Brain microvascular endothelial cell (primary cell): ENCODE results near the gene OR52W1.

Source experiments
- DNase-seq: peaks from one replicate; pipeline ENCODE4 v3.0.0-alpha.2; 2020
- H3K27ac ChIP-seq: fragments of 250-450 bp; sonication (Bioruptor Pico); 2 replicates; pipeline ENCODE4 v1.5.1; 2020; ENCODE audit warnings: mild to moderate bottlenecking, moderate library complexity
- H3K27me3 ChIP-seq: fragments of 250-450 bp; sonication (Bioruptor Pico); replicated peaks from 2 replicates; pipeline ENCODE4 v1.5.1; 2020; ENCODE audit warnings: mild to moderate bottlenecking
- H3K36me3 ChIP-seq: fragments of 250-450 bp; sonication (Bioruptor Pico); replicated peaks from 2 replicates; pipeline ENCODE4 v1.5.1; 2020; ENCODE audit warnings: mild to moderate bottlenecking
- H3K4me3 ChIP-seq: 2 replicates; pipeline ENCODE4 v1.5.1; 2011; ENCODE audit warnings: low read depth, mild to moderate bottlenecking, control low read depth, low read length, moderate library complexity
- in situ Hi-C: cut with HindIII; loops from 2 replicates; pipeline ENCODE4 v1.10.0; 2017; ENCODE audit warnings: low sequenced_read_pairs, low pct_ligation_motif_present
- TF ChIP-seq, protein P1 (sequence below): IDR thresholded peaks from 2 replicates; pipeline ENCODE4 v1.5.1; 2011; ENCODE audit warnings: low read depth, mild to moderate bottlenecking, moderate library complexity, low read length, control low read depth, inconsistent platforms; ENCODE audit errors: missing control alignments

Gene OR52W1

DNA sequence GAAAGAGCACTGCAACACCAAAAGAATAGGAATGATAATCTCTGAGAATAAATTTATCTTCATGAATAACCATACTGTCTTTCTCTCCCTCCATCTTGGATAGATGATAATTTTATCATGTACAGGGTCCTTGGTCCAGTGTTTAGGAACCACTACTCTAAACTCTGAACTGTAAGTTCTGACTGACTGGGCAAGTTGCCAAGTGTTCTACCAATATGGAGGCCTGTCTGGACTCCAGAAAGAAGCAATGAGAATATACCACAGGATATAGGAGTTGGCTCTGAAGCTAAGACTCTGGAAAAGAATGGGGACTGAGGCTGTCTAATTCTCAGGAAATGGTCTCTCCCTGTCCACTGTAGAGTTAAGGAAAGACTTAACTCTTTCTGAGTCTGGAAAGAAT, 33.9 kb downstream of the OR52W1 start:
- Histone ChIP-seq H3K36me3 (no peaks in the 10 kb centered on the region), H3K27me3 (no peaks in the 10 kb centered on the region), H3K27ac (no peak overlapping the region), H3K4me3 (no peak overlapping the region)
- in situ Hi-C loops = no loop called here
- TF ChIP-seq, protein P1, sequence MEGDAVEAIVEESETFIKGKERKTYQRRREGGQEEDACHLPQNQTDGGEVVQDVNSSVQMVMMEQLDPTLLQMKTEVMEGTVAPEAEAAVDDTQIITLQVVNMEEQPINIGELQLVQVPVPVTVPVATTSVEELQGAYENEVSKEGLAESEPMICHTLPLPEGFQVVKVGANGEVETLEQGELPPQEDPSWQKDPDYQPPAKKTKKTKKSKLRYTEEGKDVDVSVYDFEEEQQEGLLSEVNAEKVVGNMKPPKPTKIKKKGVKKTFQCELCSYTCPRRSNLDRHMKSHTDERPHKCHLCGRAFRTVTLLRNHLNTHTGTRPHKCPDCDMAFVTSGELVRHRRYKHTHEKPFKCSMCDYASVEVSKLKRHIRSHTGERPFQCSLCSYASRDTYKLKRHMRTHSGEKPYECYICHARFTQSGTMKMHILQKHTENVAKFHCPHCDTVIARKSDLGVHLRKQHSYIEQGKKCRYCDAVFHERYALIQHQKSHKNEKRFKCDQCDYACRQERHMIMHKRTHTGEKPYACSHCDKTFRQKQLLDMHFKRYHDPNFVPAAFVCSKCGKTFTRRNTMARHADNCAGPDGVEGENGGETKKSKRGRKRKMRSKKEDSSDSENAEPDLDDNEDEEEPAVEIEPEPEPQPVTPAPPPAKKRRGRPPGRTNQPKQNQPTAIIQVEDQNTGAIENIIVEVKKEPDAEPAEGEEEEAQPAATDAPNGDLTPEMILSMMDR = no peak
- no peak for DNase-seq

DNA sequence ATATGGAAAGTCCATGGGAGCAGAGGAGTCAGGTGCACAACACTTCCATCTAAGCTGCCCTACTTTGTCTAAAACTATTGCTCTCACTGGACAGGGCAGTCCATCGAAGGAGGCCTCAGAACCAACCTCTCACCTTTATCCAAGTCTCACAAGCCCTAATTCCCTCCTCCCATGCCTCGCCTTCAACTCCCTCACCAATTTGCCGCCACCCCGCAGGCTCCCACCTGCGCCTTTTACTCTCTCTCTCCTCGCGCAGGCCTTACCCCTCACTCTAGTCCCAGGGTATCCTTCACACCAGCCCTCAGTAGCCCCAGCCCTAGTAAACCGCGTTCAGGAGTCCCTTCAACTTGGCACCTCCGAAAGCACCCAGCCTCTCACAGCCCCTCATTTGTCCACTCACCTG, 35.0 kb downstream of the OR52W1 start:
- TF ChIP-seq, protein P1 = no peak
- no peaks in the 10 kb centered on the region for H3K27me3 ChIP-seq
- in situ Hi-C loops = no loop called here
- peak overlapping the region; percentile 78 for H3K4me3 ChIP-seq
- H3K27ac ChIP-seq = peak overlapping the region; percentile 77
- DNase-seq = no peak
- no peaks in the 10 kb centered on the region for H3K36me3 ChIP-seq

DNA sequence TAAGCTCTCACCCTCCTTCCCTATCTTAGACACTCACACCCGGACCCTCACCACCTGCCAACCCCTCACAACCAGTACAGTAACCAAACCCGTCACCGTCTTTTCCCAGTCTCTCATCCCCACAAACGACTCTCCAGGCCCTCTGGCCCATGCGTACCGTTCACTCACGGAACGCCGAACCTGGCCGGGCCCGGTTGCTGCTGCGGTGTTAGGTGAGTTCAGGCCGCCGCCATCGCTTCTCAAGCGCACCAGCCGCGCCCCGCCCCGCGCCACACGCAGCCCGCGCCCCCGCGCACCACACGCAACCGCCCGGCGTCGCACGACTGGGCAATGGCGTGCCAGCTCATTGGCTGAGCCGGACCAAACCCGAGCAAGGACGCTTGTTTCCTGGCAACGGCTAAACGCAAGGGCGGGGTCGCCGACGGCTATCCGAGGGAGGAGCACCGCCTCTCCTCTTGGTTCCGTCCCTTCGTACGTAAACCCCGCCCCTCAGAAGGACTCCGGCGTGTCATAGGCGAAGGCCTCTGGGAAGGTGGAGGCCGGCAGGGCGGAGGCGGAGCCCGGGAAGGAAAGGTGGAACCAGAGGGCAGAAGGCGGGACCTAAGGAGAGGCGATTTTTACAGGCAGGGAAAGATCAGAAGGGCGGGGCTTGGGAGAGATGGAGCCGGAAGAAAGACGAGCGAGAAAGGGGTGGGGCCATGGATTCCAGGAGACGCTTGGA, 35.5 kb downstream of the OR52W1 start, which contains the start of gene FHIP1B:
FHIP1B (minus strand) TSS at position 250 of the 721 bp plus-strand sequence. CDS start 10,120 bp downstream, outside the sequence.
- no peaks in the 10 kb centered on the region for H3K36me3 ChIP-seq
- in situ Hi-C loops = no loop called here
- DNase-seq = peak; percentile 100
- H3K4me3 ChIP-seq = peak within 1 kb of the TSS; percentile 78
- H3K27me3 ChIP-seq = no peaks in the 10 kb centered on the region
- H3K27ac ChIP-seq = peak within 1 kb of the TSS; percentile 77
- TF ChIP-seq, protein P1 = no peak

DNA sequence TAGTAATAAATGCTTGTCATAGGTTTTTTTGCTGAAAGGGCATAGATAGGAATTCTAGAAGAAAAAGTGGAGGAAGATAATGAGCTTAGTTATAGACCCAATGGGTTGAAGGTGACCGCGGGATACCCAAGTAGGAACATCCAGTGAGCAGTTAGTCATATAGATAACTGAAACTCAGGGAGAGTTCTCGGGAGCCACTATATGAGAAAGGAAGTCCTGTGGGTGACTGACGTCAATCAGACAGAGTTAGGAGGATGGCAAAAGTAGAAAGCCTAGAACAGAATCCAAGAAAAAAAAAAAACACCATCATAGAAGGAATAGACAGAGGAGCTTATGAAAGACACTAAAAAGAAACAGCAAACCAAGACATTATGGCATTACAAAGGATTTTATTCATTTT, 38.2 kb downstream of the OR52W1 start:
- DNase-seq = peak; percentile 1
- Histone ChIP-seq H3K27me3 (no peaks in the 10 kb centered on the region), H3K36me3 (no peaks in the 10 kb centered on the region), H3K27ac (no peak overlapping the region), H3K4me3 (no peak overlapping the region)
- in situ Hi-C loops = no loop called here
- TF ChIP-seq, protein P1 = no peak

DNA sequence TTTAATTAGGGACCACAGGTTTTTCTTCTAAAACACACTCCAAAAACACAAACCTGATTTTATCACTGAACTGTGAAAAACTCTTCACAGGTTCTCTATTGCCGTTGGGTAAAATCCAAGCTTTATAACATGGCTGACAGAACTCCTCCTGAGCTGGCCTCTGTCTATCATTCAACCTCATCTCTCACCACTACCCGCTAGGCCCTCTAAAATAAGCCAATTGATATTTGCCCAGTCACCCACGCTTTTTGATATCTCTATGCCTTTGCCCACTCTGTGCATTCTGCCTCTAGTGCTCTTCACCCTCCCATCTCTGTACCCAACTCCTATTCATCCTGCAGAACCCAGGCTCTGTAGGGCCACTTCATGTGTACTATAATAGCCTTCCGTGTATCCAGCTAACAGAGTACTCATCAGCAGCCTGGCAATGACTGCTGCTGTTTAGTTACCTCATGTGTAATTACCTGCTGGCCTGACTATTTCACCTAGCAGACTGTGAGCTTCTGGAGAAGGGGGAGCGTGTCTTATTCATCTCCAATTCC, 38.8 kb downstream of the OR52W1 start:
- H3K27ac ChIP-seq = no peak overlapping the region
- TF ChIP-seq, protein P1 = no peak
- no peak for DNase-seq
- no peak overlapping the region for H3K4me3 ChIP-seq
- no peaks in the 10 kb centered on the region for H3K27me3 ChIP-seq
- H3K36me3 ChIP-seq = no peaks in the 10 kb centered on the region
- in situ Hi-C loops = no loop called here

DNA sequence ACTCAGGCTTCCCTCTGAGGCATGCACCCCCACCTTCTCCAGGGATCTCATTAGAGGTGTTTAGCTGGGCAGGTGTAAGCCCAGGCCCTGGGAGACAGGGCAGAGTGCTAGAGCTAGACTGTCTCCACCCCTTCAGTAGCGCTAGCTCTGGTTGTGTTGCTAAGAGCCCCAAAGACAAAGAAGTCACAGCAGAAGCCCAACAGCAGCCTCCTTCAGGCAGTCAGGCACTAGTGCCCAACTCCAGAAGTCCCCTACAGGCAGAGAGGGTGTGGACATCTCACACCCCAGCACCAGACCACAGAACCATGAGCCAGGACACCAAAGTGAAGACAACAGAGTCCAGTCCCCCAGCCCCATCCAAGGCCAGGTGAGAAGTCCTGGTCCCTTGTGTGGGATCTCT, 39.9 kb downstream of the OR52W1 start, which contains the start of gene CNGA4:
CNGA4 (plus strand) TSS at position 188 of the 400 bp plus-strand sequence; CDS start at position 306, 118 bp downstream.
- Histone ChIP-seq H3K27ac (no peak within 1 kb of the TSS), H3K4me3 (no peak within 1 kb of the TSS), H3K27me3 (no peaks in the 10 kb centered on the region), H3K36me3 (no peaks in the 10 kb centered on the region)
- in situ Hi-C loops = no loop called here
- TF ChIP-seq, protein P1 = no peak
- no peak for DNase-seq
